GDM1 (cell line): ENCODE measurements around the gene PTPRN.

ENCODE experiments used
- DNase-seq: peaks from one replicate; lab custom pipeline; 2025; lab: John Stamatoyannopoulos, UW

Gene PTPRN

DNA sequence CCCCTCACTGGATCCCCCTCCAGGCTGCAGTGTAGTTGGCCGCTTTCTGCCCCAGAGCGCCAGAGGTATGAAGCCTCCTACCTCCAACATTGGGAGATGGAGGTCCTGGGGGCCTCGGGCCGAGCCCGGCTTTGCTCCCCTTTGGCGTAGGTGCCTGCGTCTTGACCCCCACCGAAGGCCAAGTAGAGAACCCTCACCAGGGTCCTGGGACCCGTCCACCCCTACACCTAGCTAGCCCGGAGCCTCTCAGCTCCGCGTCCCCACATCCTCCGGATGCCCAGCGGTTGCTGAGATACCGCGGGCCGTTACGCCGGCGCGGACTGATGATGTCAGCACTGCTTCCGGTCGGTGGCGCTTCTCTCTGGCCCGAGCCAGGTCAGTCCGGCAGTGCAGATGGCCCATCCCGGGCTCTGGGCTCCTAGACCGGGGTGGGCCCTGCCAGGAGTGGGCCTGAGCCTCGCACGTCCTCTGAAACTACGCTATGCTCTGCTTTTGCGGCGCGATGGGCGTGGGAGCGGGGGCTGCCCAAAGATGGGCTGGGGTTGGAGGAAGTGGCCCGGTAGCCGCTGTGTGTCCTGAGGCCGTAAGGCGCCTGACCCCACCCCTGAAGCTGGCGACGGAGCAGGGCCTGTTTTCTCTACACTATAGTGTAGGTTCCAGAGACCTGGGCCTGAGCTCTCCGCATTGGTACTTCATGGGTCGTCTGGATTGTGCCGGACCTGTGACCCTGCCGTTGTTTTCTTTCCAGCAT lies 63.9 kb downstream of the PTPRN start, which contains the start of the genes GLB1L and STK16:
Gene GLB1L, minus strand, starts transcription at position 297 of the 751 bp plus-strand sequence. CDS start 1,871 bp downstream, outside the sequence.
Gene STK16, plus strand, starts transcription at position 332 of the 751 bp plus-strand sequence. CDS start 521 bp downstream, outside the sequence.
- DNase-seq: peak; percentile 87

DNA sequence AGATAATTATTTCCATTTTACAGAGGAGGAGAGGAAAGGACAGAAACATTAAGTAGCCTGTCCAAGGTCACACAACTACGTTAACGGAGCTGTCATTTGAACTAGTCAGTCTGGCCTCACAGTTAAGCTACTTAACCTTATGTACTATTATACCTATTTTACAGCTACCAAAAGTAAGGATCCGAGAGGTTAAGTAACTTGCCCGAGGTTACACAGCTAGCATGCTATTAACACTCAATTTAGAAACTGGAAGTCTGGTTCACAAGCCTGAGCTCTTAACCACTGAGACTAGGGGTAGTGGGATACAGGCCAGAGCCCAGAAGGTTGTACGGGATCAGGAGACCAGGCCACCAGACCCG lies 64.4 kb downstream of the PTPRN start:
- DNase-seq: no peak

GRCh38 chr2:219243291-219243761 lies 65.9 kb downstream of the PTPRN start:
- DNase-seq: no peak
